ENCODE data around the gene SYNJ2.

Gene SYNJ2

GRCh38 chr6:158002951-158003853, 21.5 kb downstream of the SYNJ2 start:
- DNase-seq (ENCODE audit: low spot score) = no peak

GRCh38 chr6:158003910-158004700, 22.4 kb downstream of the SYNJ2 start:
- TF ChIP-seq, protein P1, sequence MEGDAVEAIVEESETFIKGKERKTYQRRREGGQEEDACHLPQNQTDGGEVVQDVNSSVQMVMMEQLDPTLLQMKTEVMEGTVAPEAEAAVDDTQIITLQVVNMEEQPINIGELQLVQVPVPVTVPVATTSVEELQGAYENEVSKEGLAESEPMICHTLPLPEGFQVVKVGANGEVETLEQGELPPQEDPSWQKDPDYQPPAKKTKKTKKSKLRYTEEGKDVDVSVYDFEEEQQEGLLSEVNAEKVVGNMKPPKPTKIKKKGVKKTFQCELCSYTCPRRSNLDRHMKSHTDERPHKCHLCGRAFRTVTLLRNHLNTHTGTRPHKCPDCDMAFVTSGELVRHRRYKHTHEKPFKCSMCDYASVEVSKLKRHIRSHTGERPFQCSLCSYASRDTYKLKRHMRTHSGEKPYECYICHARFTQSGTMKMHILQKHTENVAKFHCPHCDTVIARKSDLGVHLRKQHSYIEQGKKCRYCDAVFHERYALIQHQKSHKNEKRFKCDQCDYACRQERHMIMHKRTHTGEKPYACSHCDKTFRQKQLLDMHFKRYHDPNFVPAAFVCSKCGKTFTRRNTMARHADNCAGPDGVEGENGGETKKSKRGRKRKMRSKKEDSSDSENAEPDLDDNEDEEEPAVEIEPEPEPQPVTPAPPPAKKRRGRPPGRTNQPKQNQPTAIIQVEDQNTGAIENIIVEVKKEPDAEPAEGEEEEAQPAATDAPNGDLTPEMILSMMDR (IDR thresholded peaks at IDR 0.05; ENCODE audit: extremely low read depth, missing control alignments) = no peak

More at GRCh38 chr6:158002951-158003853, 21.5 kb downstream of the SYNJ2 start:
- TF ChIP-seq, protein P1 (IDR thresholded peaks at IDR 0.05; ENCODE audit: extremely low read depth, missing control alignments) = no peak

GRCh38 chr6:158004701-158005095, 23.0 kb downstream of the SYNJ2 start:
- TF ChIP-seq, protein P1 (IDR thresholded peaks at IDR 0.05; ENCODE audit: extremely low read depth, missing control alignments) = no peak

More at GRCh38 chr6:158003910-158004700, 22.4 kb downstream of the SYNJ2 start:
- DNase-seq (ENCODE audit: low spot score) = no peak

DNA sequence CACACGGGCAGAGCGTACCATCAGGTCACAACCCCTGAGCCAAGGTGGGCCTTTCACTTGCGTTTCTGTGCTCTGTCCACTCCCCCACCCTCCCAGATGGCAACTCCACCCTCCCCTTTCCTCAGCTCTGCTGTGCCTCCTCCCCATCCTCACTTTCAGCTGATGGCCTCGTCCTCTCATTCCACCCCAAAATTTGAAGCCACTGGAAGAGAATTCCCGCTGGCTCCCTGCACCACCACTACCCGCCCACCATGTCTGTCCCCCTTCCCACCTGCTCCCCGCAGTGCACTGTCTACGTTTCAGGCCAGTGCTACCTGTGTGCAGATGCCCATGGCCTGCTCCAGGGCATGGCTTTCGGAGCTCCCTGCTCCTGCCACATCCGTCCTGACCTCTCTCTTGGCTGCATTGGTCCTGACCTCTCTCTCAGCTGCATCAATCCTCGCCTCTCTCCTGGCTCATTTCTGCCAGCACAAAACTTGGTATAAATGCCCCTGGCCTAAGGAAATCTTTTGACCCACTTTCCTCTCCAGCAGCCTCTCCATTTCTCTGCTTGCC, 24.0 kb downstream of the SYNJ2 start:
- DNase-seq (ENCODE audit: low spot score) = no peak

More at GRCh38 chr6:158004701-158005095, 23.0 kb downstream of the SYNJ2 start:
- DNase-seq (ENCODE audit: low spot score) = no peak

DNA sequence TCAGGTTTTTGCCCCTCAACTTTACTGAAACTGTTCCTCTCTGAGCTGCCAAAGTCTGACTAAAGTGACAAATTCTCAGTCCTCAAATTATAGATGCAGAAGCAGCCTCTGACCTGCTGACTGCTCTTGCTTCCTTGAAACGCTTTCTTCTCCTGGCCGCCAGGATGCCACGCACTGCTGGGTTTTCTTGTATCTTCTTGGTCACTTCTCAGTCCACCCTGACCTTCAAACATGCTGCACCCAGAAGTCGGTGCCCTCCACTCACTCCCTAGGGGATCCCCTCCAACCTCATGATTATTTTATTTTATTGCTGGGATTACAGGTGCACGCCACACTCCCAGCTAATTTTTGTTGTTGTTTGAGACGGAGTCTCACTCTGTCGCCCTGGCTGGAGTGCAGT, 24.7 kb downstream of the SYNJ2 start:
- DNase-seq (ENCODE audit: low spot score) = no peak
- TF ChIP-seq, protein P1 (IDR thresholded peaks at IDR 0.05; ENCODE audit: extremely low read depth, missing control alignments) = no peak

More for the DNA sequence above, 24.0 kb downstream of the SYNJ2 start:
- TF ChIP-seq, protein P1 (IDR thresholded peaks at IDR 0.05; ENCODE audit: extremely low read depth, missing control alignments) = no peak

DNA sequence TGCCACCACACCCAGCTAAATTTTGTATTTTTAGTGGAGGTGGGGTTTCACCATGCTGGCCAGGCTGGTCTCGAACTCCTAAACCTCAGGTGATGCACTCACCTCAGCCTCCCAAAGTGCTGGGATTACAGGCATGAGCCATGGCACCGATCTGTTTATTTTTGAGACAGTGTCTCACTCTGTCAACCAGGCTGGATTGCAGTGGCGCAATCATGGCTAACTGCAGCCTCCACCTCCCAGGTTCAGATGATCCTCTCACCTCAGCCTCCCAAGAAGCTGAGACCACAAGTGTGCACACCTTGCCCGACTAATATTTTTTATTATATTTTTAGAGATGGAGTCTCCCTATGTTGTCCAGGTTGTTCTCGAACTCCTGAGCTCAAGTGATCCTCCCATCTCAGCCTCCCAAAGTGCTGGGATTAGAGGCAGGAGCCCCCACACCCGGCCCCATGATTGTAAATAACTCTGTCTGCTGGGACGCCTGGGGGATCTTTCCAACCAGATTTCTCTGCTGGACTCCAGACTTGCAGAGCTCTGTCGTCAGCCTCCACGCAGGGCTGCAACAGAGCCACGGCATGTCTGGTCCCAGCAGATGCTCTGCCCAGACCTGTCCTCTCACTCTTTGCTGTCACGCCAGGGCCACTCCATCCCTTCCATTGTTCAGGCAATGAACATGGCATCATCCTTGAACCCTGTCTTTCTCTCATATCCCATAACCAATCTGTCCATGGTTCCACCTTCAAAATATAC, 25.3 kb downstream of the SYNJ2 start:
- DNase-seq (ENCODE audit: low spot score) = no peak
- TF ChIP-seq, protein P1 (IDR thresholded peaks at IDR 0.05; ENCODE audit: extremely low read depth, missing control alignments) = no peak

All from GM20000 (cell line).